GM20000 (cell line): ENCODE data around the gene TLCD2.
"Not testable (repeated sequence)": the region's sequence is repeated elsewhere in the genome, so short reads cannot be mapped to it uniquely, and the experiment has no call there.

ENCODE experiments used
- DNase-seq: peaks from one replicate; pipeline ENCODE4 v3.0.0; 2012; ENCODE audit warnings: low spot score
- TF ChIP-seq, protein P1 (sequence below): IDR thresholded peaks from 2 replicates; pipeline ENCODE4 v1.5.1; 2012; ENCODE audit warnings: mild to moderate bottlenecking, control low read depth; ENCODE audit errors: extremely low read depth, missing control alignments

The TLCD2 gene

GRCh38 chr17:1686086-1686485 lies 24.1 kb downstream of the TLCD2 start:
- DNase-seq: no peak
- TF ChIP-seq, protein P1, sequence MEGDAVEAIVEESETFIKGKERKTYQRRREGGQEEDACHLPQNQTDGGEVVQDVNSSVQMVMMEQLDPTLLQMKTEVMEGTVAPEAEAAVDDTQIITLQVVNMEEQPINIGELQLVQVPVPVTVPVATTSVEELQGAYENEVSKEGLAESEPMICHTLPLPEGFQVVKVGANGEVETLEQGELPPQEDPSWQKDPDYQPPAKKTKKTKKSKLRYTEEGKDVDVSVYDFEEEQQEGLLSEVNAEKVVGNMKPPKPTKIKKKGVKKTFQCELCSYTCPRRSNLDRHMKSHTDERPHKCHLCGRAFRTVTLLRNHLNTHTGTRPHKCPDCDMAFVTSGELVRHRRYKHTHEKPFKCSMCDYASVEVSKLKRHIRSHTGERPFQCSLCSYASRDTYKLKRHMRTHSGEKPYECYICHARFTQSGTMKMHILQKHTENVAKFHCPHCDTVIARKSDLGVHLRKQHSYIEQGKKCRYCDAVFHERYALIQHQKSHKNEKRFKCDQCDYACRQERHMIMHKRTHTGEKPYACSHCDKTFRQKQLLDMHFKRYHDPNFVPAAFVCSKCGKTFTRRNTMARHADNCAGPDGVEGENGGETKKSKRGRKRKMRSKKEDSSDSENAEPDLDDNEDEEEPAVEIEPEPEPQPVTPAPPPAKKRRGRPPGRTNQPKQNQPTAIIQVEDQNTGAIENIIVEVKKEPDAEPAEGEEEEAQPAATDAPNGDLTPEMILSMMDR: no peak

- TF ChIP-seq, protein P1: no peak
- peak; percentile 100 for DNase-seq
Observed at GRCh38 chr17:1684378-1685189, 25.6 kb downstream of the TLCD2 start, which contains the start of gene PRPF8. TSS of gene PRPF8 (minus strand) at chr17:1684867. CDS start at chr17:1684571, 296 bp downstream.

DNA sequence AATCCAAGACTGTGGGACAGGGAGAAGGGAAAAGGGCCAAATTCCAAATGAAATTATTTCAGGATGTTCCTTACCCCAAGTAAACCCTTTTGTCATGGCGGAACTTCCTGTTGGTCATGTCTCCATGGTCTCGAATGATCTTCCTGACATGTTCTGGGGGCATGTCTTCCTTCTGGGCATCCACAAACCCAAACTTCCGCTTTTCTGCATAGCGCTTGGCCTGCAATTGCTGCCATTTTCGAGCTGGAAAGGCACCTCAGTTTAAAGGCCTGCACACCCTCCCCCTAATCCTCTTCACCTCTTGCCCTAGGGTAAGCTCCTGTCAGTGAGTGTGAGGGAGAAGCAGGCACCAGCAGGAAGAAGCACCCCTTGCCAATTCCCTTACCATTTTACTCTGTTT lies 26.7 kb downstream of the TLCD2 start:
- DNase-seq: no peak
- TF ChIP-seq, protein P1: no peak

DNA sequence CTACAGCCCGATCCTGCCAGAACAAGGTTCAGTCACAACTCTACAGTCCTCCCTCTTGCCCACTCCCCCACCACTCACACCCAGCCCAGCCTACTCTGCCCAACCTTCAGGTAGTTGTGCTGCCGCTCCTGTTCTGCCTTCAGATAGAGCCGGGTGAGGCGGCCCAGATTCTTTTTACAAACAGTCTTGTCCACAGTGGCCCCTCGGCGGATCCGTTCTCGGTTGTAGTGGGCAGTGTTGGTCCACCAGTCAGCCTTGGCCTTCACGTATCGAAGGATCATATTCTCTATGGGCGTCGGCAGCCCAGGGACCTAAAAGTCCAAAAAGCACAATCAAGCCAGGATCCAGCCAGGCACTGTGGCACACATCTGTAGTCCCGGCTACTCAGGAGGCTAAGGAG lies 33.8 kb downstream of the TLCD2 start:
- DNase-seq: no peak
- TF ChIP-seq, protein P1: no peak

DNA sequence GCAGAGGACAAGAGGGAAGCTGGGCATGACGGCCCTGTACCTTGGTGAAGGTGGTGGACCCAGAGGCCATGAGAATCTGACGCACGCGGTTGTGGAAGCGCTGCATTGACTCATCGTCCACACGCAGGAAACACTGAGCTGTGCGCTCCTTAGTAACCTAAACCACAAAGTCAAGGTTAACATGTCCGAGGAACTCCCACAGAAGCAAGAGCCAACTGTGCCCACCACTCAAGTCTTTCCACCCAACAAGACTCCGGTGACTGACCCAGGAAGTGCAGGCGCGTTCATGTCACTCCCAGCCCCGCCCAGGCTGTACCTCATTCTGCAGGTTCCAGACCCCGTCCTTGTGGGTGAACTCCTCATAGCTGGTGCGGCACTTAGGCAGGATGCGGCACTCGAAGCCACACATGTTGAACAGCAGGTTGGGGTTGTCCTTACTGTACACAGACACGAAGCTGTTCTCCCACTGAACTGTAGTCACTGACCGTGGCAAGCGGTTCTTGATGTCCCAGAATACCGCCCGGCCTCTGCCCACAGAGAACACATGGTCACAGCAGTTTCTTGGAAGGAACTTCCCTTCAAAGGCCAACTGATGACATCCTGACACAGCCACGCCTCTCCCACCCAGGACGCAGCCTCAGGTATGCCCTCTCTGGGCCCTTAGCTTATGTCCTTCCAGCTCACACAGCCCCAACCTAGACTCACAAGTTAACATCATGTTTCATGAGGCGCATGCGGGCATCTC lies 37.0 kb downstream of the TLCD2 start:
- DNase-seq: no peak

GRCh38 chr17:1663934-1664333 lies 46.2 kb downstream of the TLCD2 start:
- not testable (repeated sequence) for DNase-seq

More for the DNA sequence above, 37.0 kb downstream of the TLCD2 start:
- TF ChIP-seq, protein P1: no peak

- DNase-seq: no peak
- TF ChIP-seq, protein P1: no peak
Observed at GRCh38 chr17:1661045-1661444, 49.1 kb downstream of the TLCD2 start.

DNA sequence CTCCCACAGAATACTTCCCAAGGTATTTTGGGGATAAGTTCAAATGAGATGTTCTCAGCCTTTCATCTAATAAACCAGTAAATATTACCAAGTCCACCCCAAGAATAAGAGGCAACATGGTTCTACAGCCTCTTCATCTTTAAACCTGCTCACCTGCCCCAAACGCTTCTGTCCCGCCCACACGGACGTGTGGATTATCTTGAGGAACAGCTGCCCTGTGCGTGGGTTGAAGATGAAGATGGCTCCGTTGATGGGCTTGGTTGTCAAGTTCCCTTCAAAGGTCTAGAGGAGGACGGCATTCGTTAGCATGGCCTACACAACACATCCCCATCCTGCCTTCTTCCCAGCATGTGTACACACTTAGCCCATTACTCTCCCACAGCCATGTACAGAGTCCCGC lies 52.1 kb downstream of the TLCD2 start:
- DNase-seq: no peak
- TF ChIP-seq, protein P1: no peak
